ENCODE measurements around the gene TTC31.
A peak's percentile ranks its signal among the peaks of the same experiment; 100 is the strongest.
"Not testable (repeated sequence)": the region's sequence is repeated elsewhere in the genome, so short reads cannot be mapped to it uniquely, and the experiment has no call there.

TTC31 gene

DNA sequence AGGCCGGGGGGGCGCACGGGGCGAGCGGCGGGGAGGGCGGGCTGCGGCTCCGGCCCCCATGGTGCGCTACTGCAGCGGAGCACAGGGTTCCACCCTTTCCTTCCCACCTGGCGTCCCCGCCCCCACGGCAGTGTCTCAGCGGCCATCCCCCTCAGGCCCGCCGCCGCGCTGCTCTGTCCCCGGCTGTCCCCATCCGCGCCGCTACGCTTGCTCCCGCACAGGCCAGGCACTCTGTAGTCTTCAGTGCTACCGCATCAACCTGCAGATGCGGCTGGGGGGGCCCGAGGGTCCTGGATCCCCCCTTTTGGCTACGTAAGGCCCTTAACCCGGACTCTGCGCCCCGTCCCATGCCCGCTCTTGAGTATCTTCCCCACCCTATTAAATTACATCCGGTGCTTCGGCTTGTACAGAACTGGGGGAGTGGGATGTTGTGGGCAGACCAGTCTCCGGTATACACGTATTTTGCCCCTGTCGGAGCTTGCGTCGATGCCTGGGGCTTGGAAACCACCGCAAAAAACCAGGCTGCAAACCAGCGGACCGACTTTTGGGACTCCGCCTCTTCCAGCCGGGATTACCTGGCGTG lies 25.2 kb upstream of the TTC31 start:
- DNase-seq = peak; percentile 87

DNA sequence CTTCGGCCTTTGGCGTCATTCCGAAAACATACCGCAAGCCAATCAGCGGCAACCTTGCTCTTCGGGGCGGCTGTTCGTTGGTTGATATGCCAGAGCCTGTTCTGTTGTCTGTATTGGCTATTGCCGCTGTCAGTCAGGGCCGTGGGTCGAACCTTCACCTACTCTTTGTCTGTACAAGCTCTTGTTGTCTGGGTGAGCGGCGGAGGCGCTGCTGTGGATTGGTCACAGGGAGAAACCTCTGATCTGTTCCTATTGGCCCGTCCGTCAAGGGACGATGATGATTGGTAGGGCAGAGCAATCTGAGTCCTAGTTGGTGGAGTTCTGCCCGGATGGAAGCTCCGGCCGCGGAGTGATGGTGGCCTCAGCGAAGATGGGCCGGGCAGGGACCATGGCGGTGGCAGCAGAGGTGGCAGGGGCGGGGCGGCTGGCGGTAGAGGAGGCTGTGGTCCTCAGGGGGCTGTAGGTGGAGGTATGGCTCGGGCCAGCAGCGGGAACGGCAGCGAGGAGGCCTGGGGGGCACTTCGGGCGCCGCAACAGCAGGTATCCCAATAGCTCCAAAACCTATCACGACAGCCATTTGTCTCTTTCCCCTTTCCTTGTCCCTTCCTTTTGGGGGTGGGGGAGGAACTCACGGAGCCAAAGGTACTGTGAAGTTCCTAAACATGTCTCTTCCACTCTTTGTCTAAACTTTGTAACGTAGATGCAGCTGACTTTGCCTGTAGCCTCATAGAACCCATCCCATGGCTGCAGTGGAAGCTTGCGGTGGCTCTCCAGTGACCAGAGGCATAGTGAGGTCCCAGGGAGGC lies 24.5 kb upstream of the TTC31 start, which contains the start of gene WBP1:
TSS of gene WBP1 (plus strand) at position 307 of the 806 bp plus-strand sequence. CDS start at position 472, 165 bp downstream.
- peak; percentile 99 for DNase-seq

DNA sequence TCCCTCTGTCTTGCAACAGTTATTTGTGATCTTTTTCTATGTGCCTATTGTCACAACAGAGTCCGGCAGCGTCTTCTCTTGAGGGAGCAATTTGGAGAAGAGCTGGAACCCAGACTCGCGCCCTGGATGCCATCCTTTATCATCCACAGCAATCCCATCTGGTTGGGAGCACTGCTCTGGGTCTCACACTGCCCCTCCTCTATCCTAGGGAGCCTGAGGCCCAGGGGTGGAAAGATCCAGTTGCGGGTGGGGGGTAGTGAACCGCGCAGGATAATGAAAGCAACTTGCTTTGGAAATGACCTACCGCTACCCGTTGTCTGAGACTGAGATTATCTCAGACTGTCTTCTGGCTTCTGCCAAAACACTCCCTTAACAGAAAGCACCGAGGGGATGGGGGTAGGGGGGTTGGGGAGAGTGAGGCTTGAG lies 23.9 kb upstream of the TTC31 start:
- DNase-seq = no peak

DNA sequence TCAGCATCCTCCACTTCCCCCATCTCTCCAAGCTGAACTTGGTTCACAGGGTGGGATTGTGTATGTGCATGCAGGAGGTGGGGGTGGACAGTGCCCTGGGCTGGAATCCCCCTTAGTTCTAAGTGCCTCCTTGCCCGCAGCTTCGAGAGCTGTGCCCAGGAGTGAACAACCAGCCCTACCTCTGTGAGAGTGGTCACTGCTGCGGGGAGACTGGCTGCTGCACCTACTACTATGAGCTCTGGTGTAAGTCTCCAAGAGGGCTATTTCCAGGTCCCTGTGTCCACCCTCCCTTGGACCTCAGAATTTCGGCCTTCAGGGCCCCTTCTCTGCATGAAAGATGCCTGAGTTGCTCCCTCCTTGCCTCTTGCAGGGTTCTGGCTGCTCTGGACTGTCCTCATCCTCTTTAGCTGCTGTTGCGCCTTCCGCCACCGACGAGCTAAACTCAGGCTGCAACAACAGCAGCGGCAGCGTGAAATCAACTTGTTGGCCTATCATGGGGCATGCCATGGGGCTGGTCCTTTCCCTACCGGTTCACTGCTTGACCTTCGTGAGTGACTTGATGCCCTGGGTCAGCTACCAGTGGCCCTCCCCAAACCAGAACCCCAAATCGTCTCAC lies 23.3 kb upstream of the TTC31 start:
- DNase-seq = not testable (repeated sequence)

DNA sequence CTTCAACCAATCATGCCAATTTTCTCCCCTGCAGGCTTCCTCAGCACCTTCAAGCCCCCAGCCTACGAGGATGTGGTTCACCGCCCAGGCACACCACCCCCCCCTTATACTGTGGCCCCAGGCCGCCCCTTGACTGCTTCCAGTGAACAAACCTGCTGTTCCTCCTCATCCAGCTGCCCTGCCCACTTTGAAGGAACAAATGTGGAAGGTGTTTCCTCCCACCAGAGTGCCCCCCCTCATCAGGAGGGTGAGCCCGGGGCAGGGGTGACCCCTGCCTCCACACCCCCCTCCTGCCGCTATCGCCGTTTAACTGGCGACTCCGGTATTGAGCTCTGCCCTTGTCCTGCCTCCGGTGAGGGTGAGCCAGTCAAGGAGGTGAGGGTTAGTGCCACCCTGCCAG lies 22.7 kb upstream of the TTC31 start:
- DNase-seq = not testable (repeated sequence)

DNA sequence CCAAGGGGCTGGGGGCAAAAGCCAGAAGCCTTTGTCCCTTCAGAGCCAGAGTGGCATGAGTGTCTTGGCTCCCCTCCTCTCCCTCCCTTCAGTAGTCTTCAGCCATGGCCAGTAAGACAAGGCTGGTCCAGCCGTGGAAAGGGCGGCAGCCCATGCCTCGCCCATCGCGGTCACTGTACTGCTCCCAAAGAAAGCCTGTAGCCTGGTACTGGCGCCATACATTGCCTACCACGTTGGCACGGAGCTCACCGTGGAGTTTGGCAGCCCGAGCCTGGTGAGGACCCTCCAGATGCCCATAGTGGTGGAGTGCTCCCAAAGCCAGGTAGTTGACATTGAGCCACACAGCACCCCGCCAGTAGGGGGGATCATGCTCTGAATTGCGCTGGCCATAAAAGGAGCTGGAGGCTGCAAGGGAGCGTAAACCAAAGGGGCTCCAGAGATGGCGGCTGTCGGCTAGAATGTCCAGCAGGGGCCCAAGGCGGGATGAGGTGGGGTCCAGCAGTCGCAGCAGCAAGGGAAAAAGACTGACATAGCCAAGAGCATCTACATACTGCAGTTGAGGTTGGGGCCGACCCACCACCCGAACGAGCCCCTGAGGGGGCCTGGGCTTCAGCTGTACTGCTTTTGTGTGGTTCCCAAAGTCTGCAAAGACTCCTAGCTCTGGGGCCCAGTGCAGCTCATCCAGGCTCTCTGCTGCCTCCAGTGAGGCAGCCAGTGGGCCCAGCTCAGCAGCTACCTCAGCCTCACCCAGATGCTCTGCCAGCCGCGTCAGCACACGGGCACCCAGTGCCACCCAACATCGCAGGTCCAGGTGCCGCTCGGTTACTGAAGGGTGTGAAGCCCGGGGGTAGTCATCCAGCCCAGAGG lies 21.5 kb upstream of the TTC31 start:
- peak; percentile 34 for DNase-seq

DNA sequence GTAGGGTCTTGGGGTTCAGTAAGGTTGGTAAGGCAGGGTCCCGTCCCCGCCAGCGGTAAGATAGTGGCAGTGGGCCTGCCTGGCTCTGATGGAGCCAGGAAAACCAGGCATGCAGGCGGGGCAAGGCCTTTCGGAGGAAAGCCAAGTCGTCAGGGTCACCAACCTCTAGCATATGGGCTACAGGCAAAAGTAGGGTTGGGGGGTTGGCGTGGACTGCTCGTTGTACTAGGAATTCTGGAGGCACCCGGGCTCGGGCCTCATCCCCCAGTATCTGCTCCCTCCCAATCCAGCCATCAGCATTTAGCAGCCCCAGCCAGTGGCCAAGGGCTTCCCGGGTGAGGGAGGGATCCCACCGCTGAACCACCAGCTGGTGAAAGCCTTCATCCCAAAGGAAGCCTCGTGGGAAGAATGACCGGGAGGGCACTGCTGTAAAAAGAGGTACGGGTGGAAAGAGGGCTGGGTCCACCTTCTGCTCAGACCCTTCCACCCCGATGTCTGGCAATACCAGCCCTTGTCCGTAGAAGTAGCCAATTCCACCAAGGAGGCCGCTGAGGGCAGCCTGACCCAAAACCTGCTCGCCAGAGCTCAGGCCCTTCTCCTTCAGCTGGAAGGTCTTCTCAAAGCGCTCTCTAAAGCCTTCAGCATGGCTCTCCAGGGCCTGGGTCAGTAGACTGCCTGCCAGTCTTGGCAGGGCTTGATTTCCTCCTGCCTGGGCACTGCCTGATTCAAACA lies 20.7 kb upstream of the TTC31 start:
- DNase-seq = no peak

DNA sequence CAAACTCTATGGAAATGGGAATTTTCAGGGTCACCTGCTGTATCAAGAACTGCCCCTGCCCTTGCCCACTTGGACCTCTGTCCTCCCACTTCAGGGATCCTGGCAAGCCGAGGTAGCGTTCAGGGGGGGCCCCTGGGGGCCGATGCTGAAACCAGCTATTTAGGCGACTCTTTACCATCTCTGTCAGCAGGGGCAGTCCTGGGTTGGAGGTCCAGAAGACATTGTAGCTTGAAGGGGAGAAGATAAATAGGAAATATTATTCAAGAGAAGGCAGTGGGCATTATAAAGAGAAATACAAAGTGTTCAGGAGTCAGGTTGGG lies 20.1 kb upstream of the TTC31 start:
- DNase-seq = no peak

DNA sequence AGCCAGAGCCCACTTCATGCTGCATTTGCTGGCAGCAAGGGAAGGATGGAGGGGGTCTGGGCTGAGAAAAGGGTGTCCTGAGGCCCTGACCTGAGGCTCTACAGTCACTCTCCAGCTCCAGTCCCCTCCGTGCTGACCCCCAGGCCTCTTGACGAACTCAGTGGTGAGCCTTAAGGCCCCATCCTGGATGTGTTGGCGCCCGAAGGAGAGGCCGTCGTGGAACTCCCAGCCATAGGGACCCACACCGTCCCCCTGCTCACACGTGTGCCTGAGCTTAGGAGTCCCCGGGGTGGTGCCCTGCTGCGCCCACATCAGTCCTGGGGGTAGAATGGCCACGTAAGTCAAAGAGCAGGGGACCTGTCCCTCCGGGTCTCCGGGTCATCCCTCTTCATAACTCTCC lies 18.5 kb upstream of the TTC31 start:
- no peak for DNase-seq

DNA sequence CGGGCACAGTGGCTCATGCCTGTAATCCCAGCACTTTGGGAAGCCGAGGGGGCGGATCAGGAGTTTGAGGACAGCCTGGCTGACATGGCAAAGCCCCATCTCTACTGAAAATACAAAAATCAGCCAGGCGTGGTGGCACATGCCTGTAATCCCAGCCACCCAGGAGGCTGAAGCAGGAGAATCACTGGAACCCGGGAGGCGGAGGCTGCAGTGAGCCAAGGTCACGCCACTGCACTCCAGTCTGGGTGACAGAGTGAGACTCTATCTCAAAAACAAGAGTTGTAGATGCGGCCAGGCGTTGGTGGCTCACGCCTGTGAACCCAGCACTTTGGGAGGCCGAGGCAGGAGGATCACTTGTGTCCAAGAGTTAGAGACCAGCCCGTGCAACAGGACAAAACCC lies 12.1 kb upstream of the TTC31 start:
- not testable (repeated sequence) for DNase-seq

DNA sequence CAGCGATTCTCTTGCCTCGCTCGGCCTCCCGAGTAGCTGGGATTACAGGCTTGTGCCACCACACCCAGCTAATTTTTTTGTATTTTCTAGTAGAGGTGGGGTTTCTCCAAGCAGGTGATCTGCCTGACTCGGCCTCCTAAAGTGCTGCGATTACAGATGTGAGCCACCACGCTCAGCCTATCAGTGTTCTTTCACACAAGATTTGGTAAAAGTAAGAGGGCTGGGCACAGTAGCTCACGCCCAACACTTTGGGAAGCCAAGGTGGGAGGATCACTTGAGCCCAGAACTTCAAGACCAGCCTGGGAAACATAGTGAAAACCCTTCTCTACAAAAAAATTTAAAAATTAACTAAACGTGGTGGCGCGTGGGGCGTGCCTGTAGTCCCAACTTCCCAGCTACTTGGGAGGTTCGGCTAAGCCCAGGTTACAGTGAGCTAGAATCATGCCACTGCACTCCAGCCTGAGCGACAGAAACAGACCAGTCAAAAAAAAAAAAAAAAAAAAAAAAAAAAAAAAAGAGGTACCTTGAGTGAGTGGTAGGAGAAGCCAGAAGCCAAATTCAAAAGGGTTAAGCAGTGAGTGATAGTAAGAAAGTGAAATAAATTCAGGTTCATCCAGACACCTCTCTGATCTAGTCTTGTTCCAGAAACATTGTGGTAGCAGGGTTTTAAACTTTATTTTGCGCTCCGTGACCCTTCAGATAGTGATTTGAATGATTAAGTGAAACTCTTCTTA lies 11.4 kb upstream of the TTC31 start:
- no peak for DNase-seq

DNA sequence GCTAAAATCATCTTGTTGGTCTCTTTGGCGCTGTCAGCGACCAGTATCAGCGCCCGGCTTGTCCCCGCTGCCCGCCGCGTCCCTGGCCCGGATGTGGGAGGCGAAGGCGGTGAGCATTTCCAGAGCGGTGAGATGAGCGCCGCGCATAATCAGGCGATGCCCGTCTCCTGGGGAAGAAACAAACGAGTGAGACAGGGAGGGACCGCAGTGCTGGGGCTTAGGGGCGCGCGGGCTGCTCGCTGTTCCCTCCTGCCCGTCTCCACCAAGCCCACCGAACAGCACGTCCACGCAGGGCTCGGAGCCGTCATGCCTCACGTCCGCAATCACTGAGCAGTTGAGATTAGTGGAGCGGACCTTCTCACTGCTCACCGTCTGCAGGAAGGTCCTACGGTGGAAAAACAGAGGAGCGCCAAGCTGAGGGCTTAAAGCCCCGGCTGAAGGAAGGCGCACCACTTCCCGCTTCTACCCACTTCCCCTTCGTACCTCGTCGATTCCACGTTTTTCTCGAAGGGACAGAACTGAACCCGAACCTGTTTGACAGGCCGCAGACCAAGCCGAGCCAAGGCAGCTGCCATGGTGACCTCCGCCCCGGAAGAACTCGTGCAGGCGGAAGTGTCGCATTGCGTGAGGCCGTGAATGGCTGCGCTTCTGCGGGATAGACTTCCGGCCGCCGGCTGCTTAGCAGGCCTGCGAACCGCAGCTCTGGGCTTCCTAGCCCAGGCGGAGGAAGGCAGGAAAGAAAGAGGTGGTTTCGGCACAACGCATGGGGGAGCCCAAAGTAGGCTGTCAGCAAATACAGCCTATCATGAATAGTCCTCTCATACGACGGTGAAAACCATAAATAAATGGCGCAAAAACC lies 10.6 kb upstream of the TTC31 start, which contains the start of gene MRPL53:
TSS of gene MRPL53 (minus strand) at position 595 of the 859 bp plus-strand sequence. CDS start at position 575, 20 bp downstream.
- DNase-seq = peak; percentile 97

DNA sequence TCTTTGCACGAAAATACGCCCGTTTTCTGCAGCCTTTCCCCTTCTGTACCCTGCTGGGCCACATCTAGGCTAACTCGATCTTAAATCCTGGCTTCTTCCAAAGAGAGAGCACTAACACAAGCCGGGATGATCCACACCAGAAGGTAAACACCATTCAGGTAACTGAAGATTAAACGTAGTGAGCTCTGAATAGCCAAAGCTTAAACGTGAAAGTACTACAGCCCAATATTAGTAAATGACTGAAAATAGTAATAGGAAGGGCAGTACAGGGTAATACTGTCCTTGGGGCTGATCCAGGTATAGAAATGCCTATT lies 10.0 kb upstream of the TTC31 start:
- no peak for DNase-seq

DNA sequence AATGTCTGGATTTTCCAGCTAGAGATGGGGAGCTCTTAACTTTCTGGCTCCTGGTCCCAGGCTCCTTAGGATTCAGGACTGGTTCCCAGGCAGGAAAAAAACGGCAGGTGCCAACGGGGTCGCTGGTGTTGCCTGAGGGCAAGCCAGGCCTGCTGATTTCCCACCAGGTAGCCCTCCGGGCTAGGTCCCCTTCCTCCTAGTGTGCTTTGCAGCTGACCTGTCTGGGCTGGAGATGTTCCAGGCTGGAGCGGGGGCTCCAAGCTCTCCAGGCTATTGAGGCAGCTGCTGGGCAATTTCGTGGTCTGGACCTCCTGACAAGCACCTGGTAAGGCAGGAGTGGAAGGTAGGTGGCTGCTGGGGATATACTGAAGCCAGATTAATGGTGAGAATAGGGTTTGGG lies 8.4 kb upstream of the TTC31 start:
- no peak for DNase-seq

DNA sequence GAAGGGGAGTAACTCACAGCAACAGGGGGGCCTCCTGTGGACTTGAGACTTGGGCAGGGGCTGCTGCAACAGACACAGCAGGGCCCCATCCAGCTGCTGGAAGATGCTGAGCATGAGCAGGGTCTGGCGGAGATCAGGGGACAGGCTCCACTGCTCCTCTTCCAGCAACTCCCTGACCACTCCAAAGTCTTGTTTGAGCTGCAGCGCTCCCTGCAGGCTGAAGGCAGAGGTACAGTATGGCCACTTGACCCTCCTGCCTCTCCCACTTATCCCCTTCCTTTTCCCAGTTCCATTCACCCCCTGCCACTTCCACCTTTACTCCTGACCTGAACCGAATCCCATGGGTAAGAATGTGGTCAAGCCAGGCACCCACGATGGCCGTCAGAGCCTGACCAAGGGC lies 8.0 kb upstream of the TTC31 start:
- DNase-seq = no peak

DNA sequence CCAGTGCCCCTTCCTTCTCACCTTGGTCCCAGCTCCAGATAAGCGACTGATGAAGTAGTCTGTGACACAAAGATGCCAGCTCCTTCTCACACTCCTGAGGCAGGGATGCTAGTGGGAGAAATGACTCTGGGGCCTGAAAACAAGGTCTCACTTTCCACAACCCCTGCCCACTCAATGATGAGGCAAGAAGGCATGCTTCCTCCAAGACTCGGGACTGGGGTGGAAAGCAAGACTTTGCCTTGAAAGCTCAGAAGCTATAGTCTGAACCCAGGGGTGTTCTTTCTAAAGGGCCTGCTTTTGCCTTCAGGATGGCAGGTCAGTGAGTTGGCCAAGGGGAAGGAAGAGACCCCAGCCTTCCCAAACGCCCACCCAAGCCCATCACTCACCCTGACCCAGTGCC lies 1.4 kb upstream of the TTC31 start:
- DNase-seq = no peak

DNA sequence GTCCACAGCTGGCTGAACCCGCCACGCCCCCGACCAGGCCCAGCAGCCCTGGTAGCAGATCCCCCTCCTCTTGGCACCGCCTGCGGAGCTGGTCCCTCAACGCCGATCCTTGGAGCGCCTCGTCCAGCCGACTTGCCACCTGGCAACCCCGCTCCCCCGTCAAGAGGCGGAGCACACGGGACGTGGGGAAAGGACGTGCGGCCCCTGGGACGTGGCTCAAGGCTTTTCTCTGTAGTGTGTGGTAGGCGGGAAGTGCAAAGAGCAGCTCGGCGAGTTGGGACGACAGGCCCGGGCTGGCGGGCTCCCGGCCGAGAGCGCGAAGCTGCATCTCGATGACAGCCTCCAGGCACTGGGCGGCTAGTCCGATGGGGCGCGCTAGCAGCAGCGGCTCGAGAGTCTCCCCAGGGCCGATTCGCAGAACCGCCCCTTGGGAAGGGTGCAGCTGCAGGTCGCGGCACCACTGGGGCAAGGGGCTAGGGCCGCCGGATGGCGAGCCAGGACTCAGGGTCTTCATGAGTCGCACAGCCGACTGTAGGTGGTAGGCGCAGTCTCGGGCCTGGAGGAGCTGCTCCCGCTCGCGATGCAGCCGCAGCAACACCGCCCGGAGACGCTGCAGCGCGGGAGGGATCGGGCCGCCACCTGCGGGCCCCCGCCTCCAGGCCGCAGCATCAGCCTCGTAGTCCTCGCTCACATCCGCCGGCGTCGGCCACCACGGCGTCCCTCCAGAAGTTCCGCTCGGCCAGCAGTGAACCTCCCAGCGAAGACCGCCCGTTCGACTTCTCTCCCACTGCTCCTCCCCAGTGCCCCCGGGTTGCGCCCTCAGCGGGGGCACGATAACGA lies 700 bp upstream of the TTC31 start:
- peak; percentile 70 for DNase-seq

DNA sequence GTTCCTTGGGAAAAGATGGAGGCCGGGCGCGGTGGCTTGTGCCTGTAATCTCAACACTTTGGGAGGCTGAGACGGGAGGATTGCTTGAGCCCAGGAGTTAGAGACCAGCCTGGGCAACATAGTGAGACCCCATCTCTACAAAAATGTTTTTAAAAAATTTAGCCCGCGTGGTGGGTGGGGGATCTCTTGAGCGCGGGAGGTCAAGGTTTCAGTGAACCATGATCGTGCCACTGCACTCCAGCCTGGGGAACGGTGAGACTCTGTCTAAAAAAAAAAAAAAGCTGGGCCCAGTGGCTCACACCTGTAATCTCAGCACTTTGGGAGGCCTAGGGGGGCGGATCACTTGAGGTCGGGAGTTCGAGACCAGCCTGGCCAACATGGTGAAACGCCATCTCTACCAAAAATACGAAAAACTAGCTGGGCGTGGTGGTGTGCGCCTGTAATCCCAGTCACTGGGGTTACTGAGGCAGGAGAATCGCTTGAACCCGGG lies 839 bp downstream of the TTC31 start:
- not testable (repeated sequence) for DNase-seq

DNA sequence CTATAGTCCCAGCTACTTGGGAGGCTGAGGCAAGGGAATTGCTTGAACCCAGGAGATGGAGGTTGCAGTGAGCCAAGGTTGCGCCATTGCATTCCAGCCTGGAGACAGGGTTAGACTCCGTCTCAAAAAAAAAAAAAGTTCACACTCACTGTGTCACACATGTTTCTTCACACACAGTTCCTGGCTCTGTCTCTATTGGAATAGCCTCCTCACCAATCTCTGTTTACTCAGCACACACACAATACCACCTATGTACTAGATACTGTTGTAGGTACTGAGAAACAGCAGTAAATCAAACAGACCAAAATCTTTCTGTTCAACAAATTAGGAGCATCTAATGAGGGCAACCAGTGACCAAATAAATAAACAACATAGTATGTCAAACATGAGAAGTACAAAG lies 3.3 kb downstream of the TTC31 start:
- DNase-seq = no peak
